Mesenchymal stem cell (in vitro differentiated cells and primary cell): Measurements from ENCODE around the gene C9orf72.

ENCODE experiments used
- DNase-seq: peaks from one replicate; pipeline ENCODE4 v3.0.0-alpha.2; 2013
- H2AFZ ChIP-seq: one replicate; pipeline ENCODE4 v1.6.1; 2013; ENCODE audit warnings: low read depth, mild to moderate bottlenecking, control low read depth, inconsistent platforms, low read length, moderate library complexity
- H2AK5ac ChIP-seq: 2 replicates; pipeline ENCODE4 v1.6.1; 2013; ENCODE audit warnings: low read length, moderate library complexity, mild to moderate bottlenecking, inconsistent platforms; ENCODE audit not compliant: severe bottlenecking
- H2BK120ac ChIP-seq: one replicate; pipeline ENCODE4 v1.6.1; 2013; ENCODE audit warnings: low read depth, mild to moderate bottlenecking, inconsistent platforms, low read length, moderate library complexity
- H2BK12ac ChIP-seq, 2 experiments: one replicate each; pipeline ENCODE4 v1.6.1; 2013; ENCODE audit warnings: inconsistent platforms in 2 of 2, low read length in 2 of 2, mild to moderate bottlenecking in 2 of 2, moderate library complexity in 2 of 2, control low read depth in 1 of 2
- H2BK15ac ChIP-seq: one replicate; pipeline ENCODE4 v1.6.1; 2013; ENCODE audit warnings: mild to moderate bottlenecking, low read depth, inconsistent platforms; ENCODE audit not compliant: poor library complexity, severe bottlenecking
- H2BK5ac ChIP-seq: 2 replicates; pipeline ENCODE4 v1.6.1; 2013; ENCODE audit warnings: low read depth, mild to moderate bottlenecking, low read length, control low read depth, inconsistent platforms; ENCODE audit not compliant: poor library complexity, severe bottlenecking
- H3K14ac ChIP-seq, 2 experiments: one replicate each; pipeline ENCODE4 v1.6.1; 2013; ENCODE audit warnings: inconsistent platforms in 2 of 2, low read length in 2 of 2, control low read depth in 1 of 2, mild to moderate bottlenecking in 1 of 2, moderate library complexity in 1 of 2
- H3K18ac ChIP-seq, 2 experiments: one replicate each; pipeline ENCODE4 v1.6.1; 2013; ENCODE audit warnings: inconsistent platforms in 2 of 2, low read length in 2 of 2, control low read depth in 1 of 2, low read depth in 1 of 2, mild to moderate bottlenecking in 1 of 2
- H3K23ac ChIP-seq, 2 experiments: one replicate each; pipeline ENCODE4 v1.6.1; 2013; ENCODE audit warnings: inconsistent platforms in 2 of 2, low read length in 2 of 2, mild to moderate bottlenecking in 2 of 2, moderate library complexity in 2 of 2, control low read depth in 1 of 2
- H3K27ac ChIP-seq: 2 replicates; pipeline ENCODE4 v1.5.1; 2013; ENCODE audit warnings: mild to moderate bottlenecking, moderate library complexity, low read length, control low read depth, inconsistent platforms; ENCODE audit not compliant: poor library complexity, severe bottlenecking
- H3K27me3 ChIP-seq, 2 experiments: 2 replicates each; pipeline versions ENCODE4 v1.6.1 to v1.7.0; 2013; ENCODE audit warnings: low read length in 2 of 2, mild to moderate bottlenecking in 2 of 2, moderate library complexity in 2 of 2, control low read depth in 1 of 2, inconsistent platforms in 1 of 2; ENCODE audit not compliant: control insufficient read depth in 1 of 2, insufficient read depth in 1 of 2
- H3K36me3 ChIP-seq, 2 experiments: 2 replicates each; pipeline versions ENCODE4 v1.6.1 to v1.7.0; 2013; ENCODE audit warnings: low read length in 2 of 2, control low read depth in 1 of 2, inconsistent platforms in 1 of 2, low read depth in 1 of 2, mild to moderate bottlenecking in 1 of 2; ENCODE audit not compliant: insufficient read depth in 2 of 2, control insufficient read depth in 1 of 2
- H3K4ac ChIP-seq, 2 experiments: one replicate each; pipeline ENCODE4 v1.6.1; 2013; ENCODE audit warnings: inconsistent platforms in 2 of 2, low read length in 2 of 2, mild to moderate bottlenecking in 2 of 2, moderate library complexity in 2 of 2, control low read depth in 1 of 2, low read depth in 1 of 2
- H3K4me1 ChIP-seq: 2 replicates; pipeline ENCODE4 v1.6.1; 2013; ENCODE audit warnings: low read depth, low read length, control low read depth; ENCODE audit not compliant: control insufficient read depth, insufficient read depth
- H3K4me2 ChIP-seq: 2 replicates; pipeline ENCODE4 v1.6.1; 2013; ENCODE audit warnings: low read length, mild to moderate bottlenecking, inconsistent platforms; ENCODE audit not compliant: poor library complexity, severe bottlenecking
- H3K4me3 ChIP-seq, 2 experiments: 2 replicates each; pipeline versions ENCODE4 v1.5.1 to v1.7.0; 2013; ENCODE audit warnings: low read length in 2 of 2, mild to moderate bottlenecking in 2 of 2, control low read depth in 1 of 2, low read depth in 1 of 2; ENCODE audit not compliant: insufficient read depth in 1 of 2
- H3K79me1 ChIP-seq: replicated peaks from 2 replicates; pipeline ENCODE4 v1.6.1; 2013; ENCODE audit warnings: mild to moderate bottlenecking, control low read depth, low read length, inconsistent platforms; ENCODE audit not compliant: poor library complexity, severe bottlenecking
- H3K9ac ChIP-seq: 2 replicates; pipeline ENCODE4 v1.7.0; 2013; ENCODE audit warnings: mild to moderate bottlenecking, low read length, moderate library complexity
- H3K9me3 ChIP-seq: 2 replicates; pipeline ENCODE4 v1.7.0; 2013; ENCODE audit warnings: mild to moderate bottlenecking, low read length; ENCODE audit not compliant: control insufficient read depth
- H4K8ac ChIP-seq: one replicate; pipeline ENCODE4 v1.6.1; 2013; ENCODE audit warnings: inconsistent platforms, mild to moderate bottlenecking, low read length, moderate library complexity
- H4K91ac ChIP-seq: one replicate; pipeline ENCODE4 v1.6.1; 2013; ENCODE audit warnings: mild to moderate bottlenecking, low read length, inconsistent platforms
- WGBS: methylation state at CpG from one replicate; pipeline ENCODE4 v1.1.7; 2013; ENCODE audit warnings: mixed read lengths; 5-methylcytosine and 5-hydroxymethylcytosine counted together

Gene C9orf72

DNA sequence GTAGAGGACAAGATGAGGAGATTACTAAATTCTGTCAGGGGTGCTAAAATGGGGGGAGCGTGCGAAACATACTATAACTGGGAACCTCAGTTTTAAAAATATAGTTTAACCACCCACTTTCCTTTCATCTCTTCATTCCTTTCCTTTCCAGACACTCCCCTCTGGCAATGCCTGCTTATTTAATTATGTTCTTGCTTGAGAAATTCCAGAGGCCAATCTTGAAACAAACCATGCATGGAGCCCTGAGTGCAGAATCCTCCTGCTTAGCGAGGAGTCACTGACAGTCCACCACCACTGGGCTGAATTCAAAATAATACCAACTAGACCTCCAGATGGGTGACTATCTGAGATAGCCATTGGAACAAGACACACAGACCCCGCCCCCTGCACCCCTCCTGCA is 29.7 kb upstream of the C9orf72 start:
- no peak overlapping the region for H3K9ac ChIP-seq

DNA sequence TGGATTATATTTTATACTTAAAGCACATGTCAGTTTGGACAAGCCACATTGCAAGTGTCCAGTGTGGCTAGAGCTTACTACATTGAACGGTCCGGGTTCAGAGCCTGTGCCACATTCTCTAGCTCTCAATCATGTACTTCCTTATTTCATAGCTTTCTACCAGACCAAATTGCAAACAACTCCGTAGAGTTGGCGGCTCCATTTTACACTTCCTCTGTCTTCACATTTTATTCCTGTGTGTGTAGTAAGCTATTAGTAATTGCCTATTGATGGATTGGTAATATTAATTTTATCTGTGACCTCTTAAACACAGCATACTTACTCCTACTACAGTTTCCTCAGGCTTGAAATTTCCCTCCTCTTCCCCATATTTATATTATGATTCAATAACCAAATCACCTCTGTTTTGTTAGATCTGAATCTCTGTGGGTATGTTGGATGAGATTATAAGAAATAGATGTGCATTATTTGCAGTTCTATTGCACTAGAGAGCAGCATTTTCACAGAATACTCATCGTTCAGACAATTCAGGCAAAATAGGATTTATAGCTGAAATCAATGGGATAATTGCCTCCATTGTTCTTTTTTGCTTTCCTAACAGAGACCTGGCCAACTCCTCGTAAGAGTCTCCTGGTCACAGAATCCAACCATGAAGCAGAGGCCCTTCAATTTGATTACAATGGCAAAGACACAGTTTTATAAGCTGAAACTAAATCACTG is 29.0 kb upstream of the C9orf72 start:
- no peaks in the 10 kb centered on the region for H3K4me1 ChIP-seq
- H3K14ac ChIP-seq, result no peak overlapping the region
- H2AK5ac ChIP-seq, result no peak overlapping the region
- no peak overlapping the region for H2BK12ac ChIP-seq
- WGBS, result 76% methylated on average over 4 of the region's 6 CpGs
- no peak for DNase-seq
- no peak overlapping the region for H4K91ac ChIP-seq
- H3K4ac ChIP-seq, result no peak overlapping the region
- no peak overlapping the region for H2BK5ac ChIP-seq
- H3K23ac ChIP-seq, result no peak overlapping the region
- H3K4me2 ChIP-seq, result no peak overlapping the region
- no peaks in the 10 kb centered on the region for H3K36me3 ChIP-seq
- no peak overlapping the region for H2AFZ ChIP-seq
- no peak overlapping the region for H3K18ac ChIP-seq
- no peak overlapping the region for H4K8ac ChIP-seq
- H3K9ac ChIP-seq, result no peak overlapping the region
- H3K4me3 ChIP-seq, result no peak overlapping the region
- H3K27me3 ChIP-seq, result peaks cover 0 to 4% of the 10 kb centered on the region in 2 experiments
- H3K9me3 ChIP-seq, result no peaks in the 10 kb centered on the region
- no peak overlapping the region for H2BK15ac ChIP-seq
- H3K27ac ChIP-seq, result no peak overlapping the region
- no peak overlapping the region for H2BK120ac ChIP-seq
- H3K79me1 ChIP-seq, result no peaks in the 10 kb centered on the region

More for the DNA sequence above, 29.7 kb upstream of the C9orf72 start:
- no peaks in the 10 kb centered on the region for H3K36me3 ChIP-seq
- no peak overlapping the region for H2BK15ac ChIP-seq
- no peaks in the 10 kb centered on the region for H3K4me1 ChIP-seq
- H4K8ac ChIP-seq, result no peak overlapping the region
- H3K4me2 ChIP-seq, result no peak overlapping the region
- H3K9me3 ChIP-seq, result no peaks in the 10 kb centered on the region
- no peak overlapping the region for H2AK5ac ChIP-seq
- no peak overlapping the region for H4K91ac ChIP-seq
- H3K27ac ChIP-seq, result no peak overlapping the region
- peaks cover 0 to 4% of the 10 kb centered on the region in 2 experiments for H3K27me3 ChIP-seq
- H2AFZ ChIP-seq, result no peak overlapping the region
- no peak overlapping the region for H3K4ac ChIP-seq
- no peak overlapping the region for H3K4me3 ChIP-seq
- DNase-seq, result no peak
- H3K23ac ChIP-seq, result no peak overlapping the region
- H3K79me1 ChIP-seq, result no peaks in the 10 kb centered on the region
- no peak overlapping the region for H2BK5ac ChIP-seq
- no peak overlapping the region for H2BK12ac ChIP-seq
- H2BK120ac ChIP-seq, result no peak overlapping the region
- no peak overlapping the region for H3K18ac ChIP-seq
- 81% methylated on average over 3 of the region's 4 CpGs for WGBS
- no peak overlapping the region for H3K14ac ChIP-seq

DNA sequence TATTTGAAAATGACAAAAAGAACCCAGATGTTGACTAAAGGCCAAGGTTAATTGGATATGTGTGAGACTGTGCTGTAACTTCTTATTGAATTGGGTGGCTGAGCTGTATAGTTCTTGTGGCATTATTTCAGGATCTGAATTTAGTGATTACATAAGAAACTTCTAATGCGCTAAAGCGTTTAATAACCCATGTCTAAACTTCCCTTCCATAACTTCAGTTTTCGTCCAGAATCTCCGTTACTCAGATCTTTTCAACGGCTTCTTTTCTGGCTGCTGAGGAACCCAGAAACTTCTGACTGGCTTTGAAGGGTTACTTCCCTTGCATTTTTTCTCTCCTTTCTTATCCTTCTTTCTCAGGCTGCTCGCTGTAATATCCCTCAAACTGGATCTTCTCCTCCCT is 28.1 kb upstream of the C9orf72 start:
- no peaks in the 10 kb centered on the region for H3K79me1 ChIP-seq

DNA sequence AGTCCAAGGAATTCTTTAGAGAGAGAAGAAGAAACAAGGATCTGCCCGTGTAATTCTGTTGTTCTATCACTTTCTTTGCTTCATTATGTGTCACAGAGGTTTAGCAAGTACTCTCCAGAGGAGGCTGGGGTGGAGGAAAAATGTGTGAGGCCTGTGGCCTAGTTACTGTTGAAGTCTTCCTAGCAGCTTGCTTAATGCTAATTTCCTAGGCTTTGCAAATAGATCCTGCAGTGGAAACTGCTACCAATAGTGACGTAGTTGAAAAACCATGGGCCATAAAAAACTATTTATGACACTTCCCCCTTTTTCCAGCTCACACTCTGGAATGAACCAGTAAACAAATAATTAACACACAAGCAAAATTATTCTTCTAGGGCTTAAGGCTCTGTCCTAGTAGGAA is 27.0 kb upstream of the C9orf72 start:
- Histone ChIP-seq H3K27ac (no peak overlapping the region), H3K4me1 (no peaks in the 10 kb centered on the region), H3K9ac (no peak overlapping the region), H4K8ac (no peak overlapping the region), H3K9me3 (no peaks in the 10 kb centered on the region), H3K18ac (no peak overlapping the region), H3K14ac (no peak overlapping the region), H2BK12ac (no peak overlapping the region), H3K36me3 (no peaks in the 10 kb centered on the region), H3K79me1 (no peaks in the 10 kb centered on the region), H2BK5ac (no peak overlapping the region), H2AFZ (no peak overlapping the region), H3K4me2 (no peak overlapping the region), H3K4me3 (no peak overlapping the region), H3K4ac (no peak overlapping the region), H2AK5ac (no peak overlapping the region), H2BK15ac (no peak overlapping the region), H3K27me3 (peaks cover 0 to 2% of the 10 kb centered on the region in 2 experiments), H2BK120ac (no peak overlapping the region), H4K91ac (no peak overlapping the region), H3K23ac (no peak overlapping the region)
- WGBS, result 27% methylated on average over 2 of the region's 2 CpGs
- peak; percentile 2 for DNase-seq

More for the DNA sequence above, 28.1 kb upstream of the C9orf72 start:
- H3K4me1 ChIP-seq, result no peaks in the 10 kb centered on the region
- H2BK120ac ChIP-seq, result no peak overlapping the region
- H4K8ac ChIP-seq, result no peak overlapping the region
- no peak overlapping the region for H3K4me2 ChIP-seq
- no peak overlapping the region for H3K14ac ChIP-seq
- H3K36me3 ChIP-seq, result no peaks in the 10 kb centered on the region
- H3K18ac ChIP-seq, result no peak overlapping the region
- no peak overlapping the region for H3K27ac ChIP-seq
- H3K27me3 ChIP-seq, result peaks cover 0 to 4% of the 10 kb centered on the region in 2 experiments
- no peak overlapping the region for H3K23ac ChIP-seq
- 80% methylated on average over 6 of the region's 6 CpGs for WGBS
- no peak overlapping the region for H3K4me3 ChIP-seq
- H2BK15ac ChIP-seq, result no peak overlapping the region
- no peak overlapping the region for H4K91ac ChIP-seq
- H3K9me3 ChIP-seq, result no peaks in the 10 kb centered on the region
- no peak overlapping the region for H2AFZ ChIP-seq
- no peak for DNase-seq
- no peak overlapping the region for H2BK5ac ChIP-seq
- no peak overlapping the region for H2BK12ac ChIP-seq
- no peak overlapping the region for H2AK5ac ChIP-seq
- no peak overlapping the region for H3K4ac ChIP-seq
- no peak overlapping the region for H3K9ac ChIP-seq
